SK-N-SH treated with all-trans-retinoic acid at 6 μM for 48 hours (cell line): ENCODE data around the gene SHB.

ENCODE experiments used
- ATAC-seq: fragments of 200-7000 bp; cut with Tn5 transposase; 3 replicates; pipeline ENCODE4 v1.9.1; 2020; ENCODE audit warnings: mild to moderate bottlenecking, moderate library complexity
- ARNTL ChIP-seq: fragments of 450-650 bp; formaldehyde crosslinking; IDR thresholded peaks from 2 replicates; pipeline ENCODE4 v1.5.0; 2020; ENCODE audit warnings: low read depth, mild to moderate bottlenecking, moderate library complexity, borderline replicate concordance
- BACH2 ChIP-seq: fragments of 250-450 bp; sonication (Bioruptor Pico); IDR thresholded peaks from 2 replicates; pipeline ENCODE4 v1.9.0; 2021; ENCODE audit warnings: mild to moderate bottlenecking, borderline replicate concordance
- CSDC2 ChIP-seq: fragments of 250-450 bp; sonication (Bioruptor Pico); IDR thresholded peaks from 2 replicates; pipeline ENCODE4 v1.5.0; 2020; ENCODE audit warnings: mild to moderate bottlenecking, moderate library complexity
- CSRNP3 ChIP-seq: fragments of 250-450 bp; sonication (Bioruptor Pico); IDR thresholded peaks from 2 replicates; pipeline ENCODE4 v1.5.1; 2021; ENCODE audit warnings: mild to moderate bottlenecking, moderate library complexity
- ESRRG ChIP-seq: fragments of 250-450 bp; sonication (Bioruptor Pico); IDR thresholded peaks from 2 replicates; pipeline ENCODE4 v1.6.1; 2021; ENCODE audit warnings: mild to moderate bottlenecking
- GLIS3 ChIP-seq: fragments of 250-450 bp; sonication (Bioruptor Pico); IDR thresholded peaks from 2 replicates; pipeline ENCODE4 v1.5.0; 2020; ENCODE audit warnings: mild to moderate bottlenecking, moderate library complexity
- ISL1 ChIP-seq: fragments of 250-450 bp; sonication (Bioruptor Pico); IDR thresholded peaks from 2 replicates; pipeline ENCODE4 v2.1.2; 2022; ENCODE audit warnings: mild to moderate bottlenecking, moderate library complexity
- OSR1 ChIP-seq: fragments of 250-450 bp; sonication (Bioruptor Pico); IDR thresholded peaks from 2 replicates; pipeline ENCODE4 v1.8.0; 2022; ENCODE audit warnings: moderate library complexity, mild to moderate bottlenecking, inconsistent platforms
- PATZ1 ChIP-seq: fragments of 250-450 bp; sonication (Bioruptor Pico); IDR thresholded peaks from 2 replicates; pipeline ENCODE4 v1.8.0; 2020; ENCODE audit warnings: mild to moderate bottlenecking, moderate library complexity, borderline replicate concordance
- POU6F1 ChIP-seq: fragments of 250-450 bp; sonication (Bioruptor Pico); IDR thresholded peaks from 2 replicates; pipeline ENCODE4 v1.8.0; 2021; ENCODE audit warnings: low read depth, mild to moderate bottlenecking, moderate library complexity, borderline replicate concordance
- RARB ChIP-seq: fragments of 250-450 bp; sonication (Bioruptor Pico); IDR thresholded peaks from 2 replicates; pipeline ENCODE4 v1.8.0; 2021; ENCODE audit warnings: mild to moderate bottlenecking, moderate library complexity
- TCF4 ChIP-seq: fragments of 250-450 bp; sonication (Bioruptor Pico); IDR thresholded peaks from 2 replicates; pipeline ENCODE4 v1.8.0; 2021; ENCODE audit warnings: mild to moderate bottlenecking, moderate library complexity, borderline replicate concordance
- TOX ChIP-seq: fragments of 250-450 bp; sonication (Bioruptor Pico); IDR thresholded peaks from 2 replicates; pipeline ENCODE4 v1.8.0; 2021; ENCODE audit warnings: mild to moderate bottlenecking, moderate library complexity, borderline replicate concordance
- ZFP3 ChIP-seq: fragments of 250-450 bp; sonication (Bioruptor Pico); IDR thresholded peaks from 2 replicates; pipeline ENCODE4 v1.5.0; 2020; ENCODE audit warnings: mild to moderate bottlenecking, moderate library complexity
- ZFP30 ChIP-seq: fragments of 450-650 bp; formaldehyde crosslinking; IDR thresholded peaks from 2 replicates; pipeline ENCODE4 v1.5.0; 2022; ENCODE audit warnings: mild to moderate bottlenecking, moderate library complexity
- ZNF565 ChIP-seq: fragments of 450-650 bp; formaldehyde crosslinking; conservative IDR thresholded peaks from 2 replicates; pipeline ENCODE4 v1.5.0; 2020; ENCODE audit warnings: low read depth, mild to moderate bottlenecking, moderate library complexity
- ZNF8 ChIP-seq: fragments of 450-650 bp; formaldehyde crosslinking; IDR thresholded peaks from 2 replicates; pipeline ENCODE4 v1.5.0; 2020; ENCODE audit warnings: mild to moderate bottlenecking, moderate library complexity
- TF ChIP-seq, protein P1 (sequence below): fragments of 250-450 bp; sonication (Bioruptor Pico); IDR thresholded peaks from 2 replicates; pipeline ENCODE4 v1.5.0; 2020; ENCODE audit warnings: mild to moderate bottlenecking, moderate library complexity

The SHB gene

DNA sequence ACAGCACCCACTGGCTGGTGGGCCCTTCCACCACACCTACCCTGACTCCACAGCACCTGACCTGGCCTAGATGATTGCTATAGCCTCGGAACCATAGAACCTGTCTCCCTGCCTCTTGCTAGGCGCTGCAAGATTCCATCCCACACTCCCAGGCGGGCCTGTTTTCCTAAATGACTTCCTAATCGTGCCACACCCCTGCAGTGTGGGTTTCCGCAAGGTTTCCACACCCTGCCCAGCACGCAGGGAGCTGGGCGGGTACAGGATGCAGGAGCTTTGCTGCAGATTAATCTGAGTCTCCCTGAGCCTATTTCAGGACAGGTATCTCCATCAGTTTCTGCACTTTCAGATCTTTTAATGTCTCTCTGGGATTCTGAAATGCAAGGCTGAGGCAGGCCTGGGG is 62.9 kb downstream of the SHB start:
- TF ChIP-seq RARB (CRISPR knock-in tag) (no peak), ISL1 (CRISPR knock-in tag) (no peak)
- TF ChIP-seq, all 23 proteins: peak for 0
- no peak for ATAC-seq

DNA sequence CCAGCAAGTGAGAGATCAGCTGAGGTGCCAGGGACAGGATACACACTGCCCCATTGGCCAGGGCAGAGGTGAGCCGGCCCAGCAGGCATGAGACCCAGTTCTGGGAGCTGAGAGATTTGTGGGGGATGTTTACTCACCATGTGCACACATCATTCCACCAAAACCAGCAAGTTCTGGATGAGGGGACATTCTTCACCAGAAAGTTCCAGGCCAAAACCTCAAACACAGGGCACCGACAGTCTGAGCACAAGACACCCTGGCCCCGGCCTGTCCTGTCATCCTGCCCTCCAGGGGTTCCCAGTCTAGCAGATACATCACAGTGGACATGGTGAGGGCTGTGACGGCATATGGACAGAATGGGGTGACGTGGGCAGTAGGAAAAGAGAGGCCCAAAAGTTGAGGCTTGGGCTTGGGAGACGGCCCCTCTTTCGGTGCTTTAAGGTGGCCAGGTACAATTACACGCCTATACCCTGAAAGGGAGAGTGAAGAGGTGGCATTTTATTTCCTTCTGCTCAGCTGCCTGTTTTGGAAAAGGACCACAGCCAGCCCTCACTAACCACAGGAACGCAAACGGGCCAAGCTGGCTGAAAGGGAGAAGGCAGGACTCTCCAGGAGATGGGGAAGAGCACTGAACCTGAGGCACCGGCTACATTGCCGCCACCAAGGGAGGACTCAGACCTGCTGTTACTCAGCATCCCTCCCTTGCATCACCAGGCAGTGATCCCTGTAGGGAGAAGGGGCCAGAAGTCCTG is 64.0 kb downstream of the SHB start:
- no peak for ATAC-seq
- TF ChIP-seq TCF4 (CRISPR knock-in tag) (no peak), ESRRG (no peak), BACH2 (CRISPR knock-in tag) (no peak), PATZ1 (CRISPR knock-in tag) (no peak), CSRNP3 (no peak), POU6F1 (CRISPR knock-in tag) (no peak), RARB (CRISPR knock-in tag) (no peak), ZFP3 (no peak), ZNF565 (CRISPR knock-in tag) (no peak)
- TF ChIP-seq, protein P1, sequence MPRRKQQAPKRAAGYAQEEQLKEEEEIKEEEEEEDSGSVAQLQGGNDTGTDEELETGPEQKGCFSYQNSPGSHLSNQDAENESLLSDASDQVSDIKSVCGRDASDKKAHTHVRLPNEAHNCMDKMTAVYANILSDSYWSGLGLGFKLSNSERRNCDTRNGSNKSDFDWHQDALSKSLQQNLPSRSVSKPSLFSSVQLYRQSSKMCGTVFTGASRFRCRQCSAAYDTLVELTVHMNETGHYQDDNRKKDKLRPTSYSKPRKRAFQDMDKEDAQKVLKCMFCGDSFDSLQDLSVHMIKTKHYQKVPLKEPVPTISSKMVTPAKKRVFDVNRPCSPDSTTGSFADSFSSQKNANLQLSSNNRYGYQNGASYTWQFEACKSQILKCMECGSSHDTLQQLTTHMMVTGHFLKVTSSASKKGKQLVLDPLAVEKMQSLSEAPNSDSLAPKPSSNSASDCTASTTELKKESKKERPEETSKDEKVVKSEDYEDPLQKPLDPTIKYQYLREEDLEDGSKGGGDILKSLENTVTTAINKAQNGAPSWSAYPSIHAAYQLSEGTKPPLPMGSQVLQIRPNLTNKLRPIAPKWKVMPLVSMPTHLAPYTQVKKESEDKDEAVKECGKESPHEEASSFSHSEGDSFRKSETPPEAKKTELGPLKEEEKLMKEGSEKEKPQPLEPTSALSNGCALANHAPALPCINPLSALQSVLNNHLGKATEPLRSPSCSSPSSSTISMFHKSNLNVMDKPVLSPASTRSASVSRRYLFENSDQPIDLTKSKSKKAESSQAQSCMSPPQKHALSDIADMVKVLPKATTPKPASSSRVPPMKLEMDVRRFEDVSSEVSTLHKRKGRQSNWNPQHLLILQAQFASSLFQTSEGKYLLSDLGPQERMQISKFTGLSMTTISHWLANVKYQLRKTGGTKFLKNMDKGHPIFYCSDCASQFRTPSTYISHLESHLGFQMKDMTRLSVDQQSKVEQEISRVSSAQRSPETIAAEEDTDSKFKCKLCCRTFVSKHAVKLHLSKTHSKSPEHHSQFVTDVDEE (CRISPR knock-in tag): no peak
- TF ChIP-seq, all 23 proteins: peak for 0

GRCh38 chr9:38003946-38004808 is 64.8 kb downstream of the SHB start:
- no peak for ATAC-seq
- TF ChIP-seq TOX (CRISPR knock-in tag) (no peak), ESRRG (no peak), ISL1 (CRISPR knock-in tag) (no peak), RARB (CRISPR knock-in tag) (no peak), OSR1 (no peak), POU6F1 (CRISPR knock-in tag) (no peak), CSRNP3 (no peak), ZNF565 (CRISPR knock-in tag) (no peak), ZFP30 (no peak), GLIS3 (no peak), ARNTL (CRISPR knock-in tag) (no peak), ZNF8 (no peak), CSDC2 (CRISPR knock-in tag) (no peak), PATZ1 (CRISPR knock-in tag) (no peak)
- TF ChIP-seq, protein P1 (CRISPR knock-in tag): no peak
